GM19025 (cell line): ENCODE data around the gene SPOPL.

Experiments used
- ATAC-seq: cut with Tn5 transposase; IDR thresholded peaks from one replicate; pipeline ENCODE4 v1.9.1; 2021; ENCODE audit warnings: mild to moderate bottlenecking, low read depth, moderate library complexity; ENCODE audit not compliant: unreplicated experiment

Gene SPOPL

DNA sequence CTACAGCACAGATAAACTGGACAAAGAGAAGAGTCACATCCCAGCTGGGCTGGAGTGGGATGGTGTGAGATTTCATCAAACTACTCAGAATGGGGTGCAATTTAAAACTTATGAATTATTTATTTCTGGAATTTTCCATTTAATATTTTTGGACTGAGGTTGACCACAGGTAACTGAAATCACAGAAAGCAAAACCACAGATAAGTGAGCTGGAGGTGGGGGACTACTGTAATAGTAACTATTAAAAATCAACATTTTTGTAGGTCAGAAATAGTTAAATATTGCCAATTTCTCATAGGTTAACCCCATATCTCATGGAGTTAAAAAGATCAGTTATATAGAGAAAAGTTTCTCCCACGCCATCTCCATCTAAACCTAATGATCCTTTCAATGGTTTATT lies 88.1 kb downstream of the SPOPL start:
- no peak for ATAC-seq

DNA sequence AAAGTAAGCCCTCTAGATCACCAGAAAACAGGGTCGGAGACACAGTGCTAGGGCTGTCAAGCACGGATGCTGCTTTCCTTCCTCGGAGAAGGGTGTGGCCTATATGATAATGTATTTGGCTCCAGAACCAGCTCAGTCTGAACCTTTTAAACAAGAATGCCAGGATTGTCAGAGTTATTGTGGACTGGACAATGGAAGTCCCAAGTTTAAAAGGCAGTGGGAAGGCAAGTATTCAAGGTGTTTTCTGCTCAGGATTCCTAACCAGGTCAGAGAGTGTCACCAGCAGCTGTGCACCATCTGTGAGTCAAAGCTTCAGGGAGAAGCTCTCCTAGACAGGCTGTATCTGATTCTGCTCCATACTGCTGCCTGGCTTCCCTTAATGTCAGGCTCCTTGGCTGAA lies 94.8 kb downstream of the SPOPL start:
- no peak for ATAC-seq

DNA sequence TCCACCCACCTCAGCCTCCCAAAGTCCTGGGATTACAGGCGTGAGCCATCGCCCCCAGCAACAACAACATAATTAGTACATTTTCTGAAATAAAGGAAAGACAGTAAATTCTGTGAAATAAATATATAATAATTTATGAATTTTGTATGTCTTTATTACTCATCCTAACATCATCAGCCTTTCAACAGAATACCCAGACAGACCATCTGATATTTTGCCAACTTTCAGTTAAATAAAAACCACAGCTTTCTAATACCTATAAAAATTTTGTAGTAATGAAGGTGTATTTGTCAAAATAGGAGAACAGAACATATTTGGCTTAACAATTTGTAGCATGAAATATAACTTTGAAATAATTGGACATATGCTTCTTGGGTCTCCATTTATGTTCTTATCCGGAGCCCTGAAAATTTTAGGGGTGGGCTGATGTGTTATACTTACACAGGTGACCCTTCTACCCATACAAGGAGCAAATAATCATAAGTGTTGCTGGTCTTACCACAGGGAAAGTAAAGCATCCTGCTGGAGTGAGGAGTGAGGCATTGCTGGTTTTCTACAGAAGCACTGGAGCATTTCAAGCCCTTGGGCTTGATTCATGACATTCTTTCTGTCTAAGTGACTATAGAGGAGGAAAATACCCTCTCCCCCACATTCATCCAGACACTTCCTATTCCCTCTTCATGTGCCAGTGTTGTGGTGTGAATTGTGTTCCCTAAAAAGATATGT lies 99.3 kb downstream of the SPOPL start:
- no peak for ATAC-seq

DNA sequence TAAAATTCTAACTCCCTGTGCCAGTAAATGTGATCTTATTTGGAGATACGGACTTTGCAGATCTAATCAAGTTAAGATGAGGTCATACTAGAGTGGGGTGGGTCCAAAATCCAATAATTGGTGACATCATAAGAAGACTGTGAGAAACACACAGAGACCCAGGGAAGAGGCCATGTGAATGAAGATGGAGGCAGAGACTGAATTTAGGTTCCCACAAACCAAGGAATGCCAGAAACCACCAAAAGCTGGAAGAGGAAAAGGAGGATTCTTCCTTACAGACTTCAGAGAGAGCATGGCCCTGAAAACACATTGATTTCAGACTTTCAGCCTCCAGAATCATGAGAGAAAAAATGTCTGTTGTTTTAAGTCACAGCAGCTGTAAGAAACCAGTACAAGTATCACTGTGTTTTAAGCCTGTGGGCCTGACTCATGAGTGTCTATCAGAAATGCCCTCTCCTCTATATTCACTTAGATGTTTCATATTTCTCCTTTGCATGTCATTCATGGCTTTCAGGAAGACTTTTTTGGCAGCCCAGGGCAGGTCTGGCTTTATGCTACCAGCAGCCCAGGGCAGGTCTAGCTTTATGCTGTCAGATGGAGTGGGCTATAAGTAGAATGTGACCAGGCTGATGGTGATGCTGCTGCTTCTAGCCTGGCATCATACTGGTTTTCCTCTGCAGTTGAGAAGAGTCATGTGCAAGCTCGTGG lies 100.0 kb downstream of the SPOPL start:
- no peak for ATAC-seq

DNA sequence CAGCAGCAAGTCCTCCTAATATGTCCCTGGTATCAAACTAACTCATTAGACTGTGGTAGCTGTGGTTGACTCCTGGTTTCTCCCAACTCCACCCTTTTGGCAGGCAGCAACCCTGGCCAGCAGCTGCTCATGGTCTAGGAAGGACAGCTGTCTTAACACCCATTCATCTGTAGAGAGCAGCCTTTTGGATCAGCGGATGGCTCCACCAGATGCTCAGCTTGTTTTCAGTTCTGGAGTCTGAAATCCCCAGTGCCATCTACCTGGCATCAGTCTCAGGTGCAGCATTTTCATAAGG lies 100.5 kb downstream of the SPOPL start:
- ATAC-seq, result no peak

DNA sequence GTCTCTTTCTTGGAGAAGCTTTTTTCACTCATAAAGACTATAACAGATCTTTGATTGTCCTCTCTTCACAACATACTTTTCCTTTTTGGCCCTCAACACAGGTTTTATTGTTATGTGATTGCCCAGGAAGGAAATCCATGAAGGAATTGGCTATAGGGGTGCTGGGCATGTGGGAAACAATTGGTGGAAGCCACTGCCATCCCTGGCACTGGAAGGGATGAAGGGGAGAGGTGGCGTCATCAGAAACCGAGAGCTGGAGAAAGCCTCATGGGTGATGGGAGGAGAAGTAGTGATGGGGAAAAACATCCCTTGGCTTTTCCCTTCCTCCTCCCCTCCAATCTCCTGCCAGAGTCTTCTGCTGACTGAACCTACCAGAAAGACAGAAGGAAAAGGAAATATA lies 106.2 kb downstream of the SPOPL start:
- no peak for ATAC-seq

DNA sequence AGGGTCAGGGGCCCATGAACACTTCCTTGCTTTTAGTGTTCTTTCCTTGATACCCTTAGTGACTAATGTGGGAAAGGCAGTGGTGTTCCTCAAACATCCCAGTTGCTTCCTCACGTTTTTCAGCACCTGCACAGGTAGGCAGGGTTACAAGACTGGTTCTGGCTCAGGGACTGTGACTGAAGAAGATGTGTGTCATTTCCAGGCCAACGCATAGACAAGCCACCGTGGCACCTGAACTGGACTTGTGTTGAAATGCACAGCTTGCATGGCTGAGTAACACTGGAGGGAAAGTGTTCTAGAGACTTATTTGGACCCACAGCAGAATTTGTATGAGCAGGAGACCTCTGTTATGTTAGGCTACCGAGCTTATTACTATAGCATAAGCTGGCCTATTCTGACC lies 107.9 kb downstream of the SPOPL start:
- ATAC-seq, result no peak

DNA sequence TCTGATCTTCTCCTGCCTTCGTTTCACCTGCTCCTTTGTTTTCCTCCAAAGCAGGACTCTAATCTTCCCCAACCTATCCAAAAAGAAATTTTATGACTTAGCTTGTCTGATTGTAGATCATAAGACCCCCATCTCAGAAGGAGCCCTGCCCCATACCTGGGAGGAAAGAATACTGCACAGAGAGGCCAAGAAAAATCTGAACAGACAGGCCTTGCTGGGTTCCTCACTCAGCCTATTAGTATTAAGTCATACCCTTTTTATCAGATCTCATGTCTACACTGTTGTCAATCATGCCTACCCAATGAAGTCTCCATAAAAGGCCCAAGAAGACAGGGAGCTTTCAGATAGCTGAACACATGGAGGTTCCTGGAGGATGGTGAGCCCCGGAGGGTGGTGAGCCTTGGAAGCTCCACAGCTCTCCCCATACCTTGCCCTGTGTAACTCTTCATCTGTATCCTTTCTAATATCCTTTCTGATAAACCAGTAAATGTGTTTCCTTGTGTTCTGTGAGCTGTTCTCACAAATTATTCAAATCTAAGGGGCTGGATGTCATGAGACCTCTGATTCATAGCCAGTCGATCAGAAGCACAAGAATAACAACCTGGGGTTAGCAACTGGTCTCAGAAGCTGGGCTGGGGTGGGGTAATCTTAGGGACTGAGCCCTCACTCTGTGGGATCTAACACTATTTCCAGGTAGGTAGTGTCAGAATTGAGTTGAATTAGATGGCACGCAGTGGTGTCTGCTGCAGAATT lies 108.8 kb downstream of the SPOPL start:
- ATAC-seq, result no peak

DNA sequence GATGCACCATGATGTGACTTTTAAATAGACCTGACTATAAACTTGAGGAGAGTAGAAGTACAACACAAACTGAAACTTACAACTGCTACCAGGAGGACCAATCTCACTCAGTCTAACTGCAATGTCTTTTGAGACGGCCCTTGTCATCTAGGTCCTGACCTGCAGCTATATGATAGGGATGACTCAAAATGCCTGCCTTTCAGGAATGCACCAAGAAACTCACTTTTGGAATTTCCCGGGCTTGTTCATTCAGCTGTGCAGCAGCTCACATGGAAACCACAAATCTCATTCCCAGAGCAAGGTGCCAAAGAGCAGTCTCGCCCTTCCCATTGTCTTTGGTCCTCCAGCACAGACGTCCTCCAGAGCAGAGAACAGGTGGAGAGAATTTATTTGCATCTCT lies 113.7 kb downstream of the SPOPL start:
- no peak for ATAC-seq

DNA sequence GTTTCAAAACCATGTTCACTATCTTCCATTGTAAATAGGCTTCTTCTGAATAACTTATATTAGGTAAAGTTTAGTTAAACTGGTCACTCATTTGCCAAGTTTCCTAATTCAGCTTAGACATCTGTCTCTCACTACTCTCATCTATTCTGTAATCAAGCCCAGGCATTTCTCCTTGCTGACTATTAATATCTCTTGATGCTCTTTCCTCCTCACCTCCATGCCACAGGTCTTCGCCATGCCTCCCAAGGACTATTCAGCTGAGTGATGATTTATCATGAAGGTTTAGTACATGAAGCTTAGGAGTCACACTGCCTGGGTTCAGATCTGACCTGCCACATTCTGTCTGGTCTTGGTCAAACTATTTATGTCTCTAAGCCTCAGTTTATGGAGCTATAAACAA lies 115.5 kb downstream of the SPOPL start:
- no peak for ATAC-seq

DNA sequence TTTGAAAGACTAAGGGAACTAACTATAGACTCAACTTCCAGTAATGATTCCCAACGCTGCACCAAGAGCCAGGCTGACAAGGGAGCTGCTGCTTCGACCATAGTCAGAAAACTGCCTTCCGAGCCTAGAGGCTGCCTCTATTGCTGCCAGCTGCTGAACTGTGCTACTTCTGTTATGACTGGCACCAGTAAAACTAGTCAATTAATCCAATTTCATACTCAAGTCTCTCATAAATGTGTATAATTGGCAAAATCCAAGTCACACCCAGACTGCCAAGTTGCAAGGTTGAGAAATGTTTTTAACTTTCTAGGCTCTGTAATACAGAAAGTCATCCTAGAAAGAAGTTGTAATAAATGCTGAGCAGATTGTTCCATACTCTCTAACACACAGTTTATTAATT lies 117.4 kb downstream of the SPOPL start:
- ATAC-seq, result no peak

DNA sequence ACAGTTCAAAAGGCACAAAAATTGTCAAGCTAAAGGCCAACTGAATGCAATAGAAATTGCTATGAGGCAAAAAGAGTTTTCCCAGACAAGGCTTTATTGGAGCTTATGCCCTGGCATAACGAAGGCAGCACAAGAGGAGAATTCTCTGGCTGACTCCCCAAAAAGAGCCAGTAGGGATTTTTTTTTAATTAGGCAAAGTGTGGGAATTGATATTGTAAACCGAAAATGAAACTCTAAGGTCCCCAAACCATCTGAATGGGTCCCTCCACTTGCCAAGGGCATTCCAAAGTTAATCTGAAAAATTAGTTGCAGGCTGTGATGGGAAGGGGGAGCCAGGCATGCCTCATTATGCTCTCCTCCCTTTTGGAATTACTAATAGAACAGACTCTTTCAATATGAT lies 118.9 kb downstream of the SPOPL start:
- ATAC-seq, result no peak

DNA sequence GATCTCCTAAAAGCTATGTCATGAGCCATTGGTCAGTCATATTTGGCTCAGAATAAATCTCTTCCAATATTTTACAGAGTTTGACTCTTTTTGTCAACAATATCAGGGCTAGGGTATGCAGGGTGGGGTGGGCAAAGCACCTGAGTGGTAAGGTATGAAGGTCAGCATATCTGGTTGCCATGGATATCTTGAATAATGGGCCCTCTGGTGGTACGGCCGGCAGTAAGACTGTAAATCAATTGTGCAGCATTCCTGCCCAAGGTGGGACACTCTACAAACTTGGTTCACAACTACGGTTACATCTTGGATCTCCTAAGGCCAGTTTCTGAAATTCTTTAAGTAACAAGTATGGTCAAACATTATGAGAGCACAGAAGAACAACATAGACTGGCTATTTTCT lies 119.6 kb downstream of the SPOPL start:
- ATAC-seq, result no peak

DNA sequence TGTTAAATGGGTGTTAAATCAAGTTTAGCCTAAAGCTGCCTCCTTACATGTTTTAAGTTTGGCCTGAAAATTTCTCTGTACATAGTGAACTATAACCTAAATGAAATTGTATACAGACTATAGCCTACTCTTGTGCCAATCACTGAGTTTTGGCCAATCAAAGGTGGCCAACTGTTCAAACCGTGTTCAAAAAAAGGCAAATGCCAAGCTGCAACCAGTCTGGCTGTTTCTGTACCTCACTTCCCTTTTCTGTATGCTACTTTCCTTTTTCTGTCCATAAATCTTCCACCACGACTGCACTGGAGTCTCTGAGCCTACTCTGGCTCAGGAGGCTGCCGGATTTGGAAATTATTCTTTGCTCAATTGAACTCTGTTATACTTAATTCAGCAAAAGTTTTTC lies 121.0 kb downstream of the SPOPL start:
- no peak for ATAC-seq
